Calu3 (cell line): ENCODE data around the gene BTRC. TPM values are rescaled to one million over a fixed set of nuclear protein-coding genes. Genes with fewer than 3 reads are reported as not detected.

Source experiments
- BruUV-seq: library from RNA; stranded (reverse); fragments of 400-500 nt; replicated peaks from 2 replicates; lab custom pipeline; 2021; lab: Mats Ljungman, UMichigan
- CTCF ChIA-PET: fragments of 300-600 bp; sonication (Branson Sonifier 250); formaldehyde crosslinking; loops from one replicate; lab custom pipeline; 2022; ENCODE audit warnings: antibody characterized with exemption; lab: Charles Lee
- DNase-seq: peaks from one replicate; pipeline ENCODE4 v3.0.0; 2022
- H3K27ac Mint-ChIP-seq: one replicate; pipeline ENCODE4 v1.8.0; 2022; ENCODE audit warnings: mixed read lengths; ENCODE audit not compliant: unreplicated experiment
- H3K27me3 Mint-ChIP-seq: one replicate; pipeline ENCODE4 v1.8.0; 2022; ENCODE audit warnings: mixed read lengths; ENCODE audit not compliant: unreplicated experiment
- H3K36me3 Mint-ChIP-seq: one replicate; pipeline ENCODE4 v1.8.0; 2022; ENCODE audit warnings: mild to moderate bottlenecking, moderate library complexity, mixed read lengths; ENCODE audit not compliant: insufficient read depth, unreplicated experiment
- H3K4me1 Mint-ChIP-seq: one replicate; pipeline ENCODE4 v1.8.0; 2022; ENCODE audit warnings: mild to moderate bottlenecking, low read depth, mixed read lengths; ENCODE audit not compliant: unreplicated experiment
- H3K4me3 Mint-ChIP-seq: one replicate; pipeline ENCODE4 v1.8.0; 2022; ENCODE audit warnings: mild to moderate bottlenecking, low read depth, moderate library complexity, mixed read lengths; ENCODE audit not compliant: unreplicated experiment
- H3K9me3 Mint-ChIP-seq: one replicate; pipeline ENCODE4 v1.8.0; 2022; ENCODE audit warnings: low read depth, mixed read lengths; ENCODE audit not compliant: unreplicated experiment
- intact Hi-C: fragments of 100-400 bp; cut with micrococcal nuclease; formaldehyde crosslinking; loops from one replicate; pipeline ENCODE4 v1.10.0; 2022; ENCODE audit not compliant: unreplicated experiment
- total RNA-seq: library from RNA; stranded (reverse); gene quantifications from 2 replicates; pipeline ENCODE4 v1.2.3, GENCODE V29; 2022
- TF ChIP-seq, protein P1 (sequence below): fragments of 200-600 bp; IDR thresholded peaks from one replicate; pipeline ENCODE4 v1.8.0; 2022; ENCODE audit warnings: antibody characterized with exemption; ENCODE audit not compliant: unreplicated experiment

The BTRC gene
- total RNA-seq, 1 experiment from 2014 or later: 7.9 TPM

DNA sequence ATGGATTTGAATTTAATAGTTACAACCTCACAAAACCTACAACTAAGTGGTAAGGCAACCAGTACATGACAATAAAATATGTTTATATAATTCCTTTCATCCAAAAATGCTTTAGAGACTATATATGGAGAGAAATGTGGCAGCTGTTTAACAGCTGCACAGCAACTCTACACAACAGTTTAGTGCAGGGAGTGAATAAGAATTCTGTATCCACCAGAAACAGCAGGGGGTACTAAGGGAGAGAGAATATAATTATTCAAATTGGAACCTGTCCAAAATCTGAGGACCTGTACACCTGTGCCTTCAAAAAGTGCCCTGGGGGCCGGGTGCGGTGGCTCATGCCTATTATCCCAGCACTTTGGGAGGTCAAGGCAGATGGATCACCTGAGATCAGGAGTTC lies 184.5 kb downstream of the BTRC start:
- BruUV-seq: no TSS peak
- no peaks in the 10 kb centered on the region for H3K9me3 Mint-ChIP-seq
- CTCF ChIA-PET: no interaction called here
- H3K27me3 Mint-ChIP-seq: no peaks in the 10 kb centered on the region
- TF ChIP-seq, protein P1, sequence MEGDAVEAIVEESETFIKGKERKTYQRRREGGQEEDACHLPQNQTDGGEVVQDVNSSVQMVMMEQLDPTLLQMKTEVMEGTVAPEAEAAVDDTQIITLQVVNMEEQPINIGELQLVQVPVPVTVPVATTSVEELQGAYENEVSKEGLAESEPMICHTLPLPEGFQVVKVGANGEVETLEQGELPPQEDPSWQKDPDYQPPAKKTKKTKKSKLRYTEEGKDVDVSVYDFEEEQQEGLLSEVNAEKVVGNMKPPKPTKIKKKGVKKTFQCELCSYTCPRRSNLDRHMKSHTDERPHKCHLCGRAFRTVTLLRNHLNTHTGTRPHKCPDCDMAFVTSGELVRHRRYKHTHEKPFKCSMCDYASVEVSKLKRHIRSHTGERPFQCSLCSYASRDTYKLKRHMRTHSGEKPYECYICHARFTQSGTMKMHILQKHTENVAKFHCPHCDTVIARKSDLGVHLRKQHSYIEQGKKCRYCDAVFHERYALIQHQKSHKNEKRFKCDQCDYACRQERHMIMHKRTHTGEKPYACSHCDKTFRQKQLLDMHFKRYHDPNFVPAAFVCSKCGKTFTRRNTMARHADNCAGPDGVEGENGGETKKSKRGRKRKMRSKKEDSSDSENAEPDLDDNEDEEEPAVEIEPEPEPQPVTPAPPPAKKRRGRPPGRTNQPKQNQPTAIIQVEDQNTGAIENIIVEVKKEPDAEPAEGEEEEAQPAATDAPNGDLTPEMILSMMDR: no peak
- no peaks in the 10 kb centered on the region for H3K36me3 Mint-ChIP-seq
- H3K4me3 Mint-ChIP-seq: no peak overlapping the region
- no peaks in the 10 kb centered on the region for H3K4me1 Mint-ChIP-seq
- intact Hi-C loops: no loop called here
- no peak for DNase-seq
- H3K27ac Mint-ChIP-seq: no peak overlapping the region

DNA sequence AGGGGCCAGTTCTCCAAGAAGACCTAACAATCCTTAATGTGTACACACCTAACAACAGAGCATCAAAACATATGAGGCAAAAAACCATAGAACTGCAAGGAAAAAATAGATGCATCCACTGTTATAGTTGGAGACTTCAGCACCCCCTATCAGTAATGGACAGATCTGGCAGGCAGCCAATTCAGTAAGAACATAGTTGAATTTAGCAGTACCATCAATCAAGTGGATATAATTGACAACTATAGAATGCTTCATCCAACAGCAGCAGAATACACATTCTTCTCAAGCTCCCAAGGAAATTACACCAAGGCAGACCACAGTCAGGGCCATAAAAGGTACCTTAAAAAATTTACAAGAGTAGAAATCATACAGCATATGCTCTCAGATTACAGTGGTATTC lies 191.9 kb downstream of the BTRC start:
- H3K27ac Mint-ChIP-seq: no peak overlapping the region
- TF ChIP-seq, protein P1: no peak
- no peak overlapping the region for H3K4me3 Mint-ChIP-seq
- no peaks in the 10 kb centered on the region for H3K27me3 Mint-ChIP-seq
- no peaks in the 10 kb centered on the region for H3K9me3 Mint-ChIP-seq
- CTCF ChIA-PET: no interaction called here
- no peaks in the 10 kb centered on the region for H3K4me1 Mint-ChIP-seq
- no peaks in the 10 kb centered on the region for H3K36me3 Mint-ChIP-seq
- DNase-seq: no peak
- BruUV-seq: no TSS peak
- intact Hi-C loops: no loop called here

DNA sequence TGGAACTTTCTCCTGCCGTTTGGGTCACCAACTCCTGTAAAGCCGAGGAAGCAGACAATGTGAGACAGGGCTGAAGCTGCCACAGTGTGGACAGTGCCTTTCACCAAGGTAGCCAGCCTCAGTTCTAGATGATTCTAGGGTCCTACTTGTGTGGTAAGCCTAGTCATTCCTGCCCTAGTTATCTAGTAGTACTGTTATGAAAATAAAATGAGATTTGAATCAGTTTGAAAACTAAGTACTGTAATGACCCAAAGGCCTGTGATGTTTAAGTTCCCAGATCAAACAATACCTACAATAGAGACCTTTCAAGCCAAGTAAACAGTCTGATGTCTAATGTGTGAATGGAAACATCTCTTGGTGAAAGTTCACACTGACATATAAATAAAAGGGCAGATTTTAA lies 197.0 kb downstream of the BTRC start:
- no peaks in the 10 kb centered on the region for H3K9me3 Mint-ChIP-seq
- intact Hi-C loops: no loop called here
- no peak for DNase-seq
- TF ChIP-seq, protein P1: no peak
- BruUV-seq: no TSS peak
- no peaks in the 10 kb centered on the region for H3K4me1 Mint-ChIP-seq
- no peak overlapping the region for H3K27ac Mint-ChIP-seq
- CTCF ChIA-PET: no interaction called here
- peaks cover 8% of the 10 kb centered on the region for H3K36me3 Mint-ChIP-seq
- H3K4me3 Mint-ChIP-seq: no peak overlapping the region
- H3K27me3 Mint-ChIP-seq: no peaks in the 10 kb centered on the region

DNA sequence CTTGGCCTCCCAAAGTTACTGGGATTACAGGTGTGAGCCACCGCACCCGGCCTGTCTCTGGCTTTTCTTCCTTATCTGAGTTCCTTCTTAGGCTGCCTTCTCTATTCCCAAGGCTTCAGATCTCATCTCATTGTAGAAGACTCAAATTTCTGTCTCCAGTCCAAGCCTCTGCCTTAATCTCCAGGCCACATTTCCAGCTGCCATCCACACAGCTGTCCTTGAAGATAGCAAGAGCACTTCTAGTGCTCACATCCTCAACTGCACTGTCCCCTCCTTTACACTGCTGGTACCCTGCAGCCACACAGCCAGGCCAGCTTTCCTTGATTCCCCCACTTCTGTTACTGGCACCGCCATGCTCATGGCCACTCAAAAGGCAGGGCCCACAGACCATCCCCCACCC lies 198.5 kb downstream of the BTRC start:
- Mint-ChIP-seq H3K4me3 (no peak overlapping the region), H3K9me3 (no peaks in the 10 kb centered on the region), H3K27me3 (no peaks in the 10 kb centered on the region), H3K36me3 (peaks cover 8% of the 10 kb centered on the region), H3K27ac (no peak overlapping the region), H3K4me1 (no peaks in the 10 kb centered on the region)
- intact Hi-C loops: no loop called here
- CTCF ChIA-PET: no interaction called here
- BruUV-seq: no TSS peak
- DNase-seq: no peak
- TF ChIP-seq, protein P1: no peak
